ENCODE data around the gene COL4A2. TPM values are rescaled to one million over a fixed set of nuclear protein-coding genes. Genes with fewer than 3 reads are reported as not detected.
A peak's percentile ranks its signal among the peaks of the same experiment; 100 is the strongest.
"Not testable (repeated sequence)": the region's sequence is repeated elsewhere in the genome, so short reads cannot be mapped to it uniquely, and the experiment has no call there.

The COL4A2 gene
- total RNA-seq, 4 donors from 2014 or later: 43.0 to 72.7 (median 53.5) TPM

DNA sequence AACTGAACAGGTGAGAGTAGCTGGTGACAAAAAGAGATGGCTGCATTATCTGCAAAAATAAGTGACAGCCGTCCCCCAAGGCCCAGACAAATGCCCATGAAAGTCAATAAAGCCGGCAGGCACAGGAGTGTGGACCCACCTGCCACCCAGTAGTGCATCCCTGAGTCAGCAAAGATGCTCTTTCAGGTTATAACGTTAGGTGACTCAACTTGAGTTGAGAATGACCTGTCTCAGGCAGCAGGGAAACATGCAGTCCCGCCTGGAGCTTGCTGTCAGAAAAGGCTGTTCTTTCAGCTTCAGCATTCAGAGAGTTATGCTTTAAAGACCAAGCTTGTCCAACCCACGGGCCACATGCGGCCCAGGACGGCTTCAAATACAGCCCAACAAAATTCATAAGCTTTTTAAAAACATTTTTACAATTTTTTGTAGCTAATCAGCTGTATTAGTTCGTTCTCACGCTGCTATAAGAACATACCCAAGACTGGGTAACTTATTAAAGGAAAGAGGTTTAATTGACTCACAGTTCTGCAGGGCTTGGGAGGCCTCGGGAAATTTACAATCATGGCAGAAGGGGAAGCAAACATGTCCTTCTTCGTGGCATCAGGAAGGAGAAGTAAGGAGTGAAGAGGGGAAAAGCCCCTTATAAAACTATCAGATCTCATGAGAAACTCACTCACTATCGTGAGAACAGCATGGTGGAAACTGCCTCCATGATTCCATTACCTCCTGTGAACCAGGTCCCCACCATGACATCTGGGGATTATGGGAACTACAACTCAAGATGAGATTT is 144.1 kb downstream of the COL4A2 start:
- WGBS: 89% methylated on average over 9 of the region's 12 CpGs

DNA sequence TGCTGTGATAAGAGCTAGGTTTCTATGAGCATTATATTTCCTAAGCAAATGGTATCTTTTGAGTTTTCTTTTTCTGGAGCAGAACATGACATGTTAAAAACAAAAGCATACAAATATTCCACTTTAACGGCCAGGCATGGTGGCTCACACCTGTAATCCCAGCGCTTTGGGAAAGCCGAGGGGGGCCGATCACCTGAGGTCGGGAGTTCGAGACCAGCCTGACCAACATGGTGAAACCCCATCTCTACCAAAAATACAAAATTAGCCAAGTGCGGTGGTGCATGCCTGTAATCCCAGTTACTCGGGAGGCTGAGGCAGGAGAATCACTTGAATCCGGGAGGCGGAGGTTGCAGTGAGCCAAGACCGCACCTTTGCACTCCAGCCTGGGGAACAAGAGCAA is 146.0 kb downstream of the COL4A2 start:
- H3K27ac ChIP-seq, H3K4me1 ChIP-seq, H3K36me3 ChIP-seq, H3K27me3 ChIP-seq, H3K4me3 ChIP-seq, H3K9me3 ChIP-seq: not testable (repeated sequence)
- WGBS: 94% methylated on average over 11 of the region's 11 CpGs
- peak in 1 of 2 donors; percentile 21 for DNase-seq (ENCODE audit: low spot score in 2 of 2)

More for the DNA sequence above, 144.1 kb downstream of the COL4A2 start:
- no peaks in the 10 kb centered on the region for H3K27me3 ChIP-seq
- H3K9me3 ChIP-seq: no peaks in the 10 kb centered on the region
- H3K36me3 ChIP-seq: peaks cover 10% of the 10 kb centered on the region
- no peak for DNase-seq (ENCODE audit: low spot score in 2 of 2)
- TF ChIP-seq, protein P1, sequence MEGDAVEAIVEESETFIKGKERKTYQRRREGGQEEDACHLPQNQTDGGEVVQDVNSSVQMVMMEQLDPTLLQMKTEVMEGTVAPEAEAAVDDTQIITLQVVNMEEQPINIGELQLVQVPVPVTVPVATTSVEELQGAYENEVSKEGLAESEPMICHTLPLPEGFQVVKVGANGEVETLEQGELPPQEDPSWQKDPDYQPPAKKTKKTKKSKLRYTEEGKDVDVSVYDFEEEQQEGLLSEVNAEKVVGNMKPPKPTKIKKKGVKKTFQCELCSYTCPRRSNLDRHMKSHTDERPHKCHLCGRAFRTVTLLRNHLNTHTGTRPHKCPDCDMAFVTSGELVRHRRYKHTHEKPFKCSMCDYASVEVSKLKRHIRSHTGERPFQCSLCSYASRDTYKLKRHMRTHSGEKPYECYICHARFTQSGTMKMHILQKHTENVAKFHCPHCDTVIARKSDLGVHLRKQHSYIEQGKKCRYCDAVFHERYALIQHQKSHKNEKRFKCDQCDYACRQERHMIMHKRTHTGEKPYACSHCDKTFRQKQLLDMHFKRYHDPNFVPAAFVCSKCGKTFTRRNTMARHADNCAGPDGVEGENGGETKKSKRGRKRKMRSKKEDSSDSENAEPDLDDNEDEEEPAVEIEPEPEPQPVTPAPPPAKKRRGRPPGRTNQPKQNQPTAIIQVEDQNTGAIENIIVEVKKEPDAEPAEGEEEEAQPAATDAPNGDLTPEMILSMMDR (IDR thresholded peaks at IDR 0.05): no peak
- no peak for TF ChIP-seq POLR2A (IDR thresholded peaks at IDR 0.05)
- TF ChIP-seq EP300 (IDR thresholded peaks at IDR 0.05): no peak
- no peak for TF ChIP-seq POLR2AphosphoS5 (IDR thresholded peaks at IDR 0.05)
- H3K4me1 ChIP-seq: peaks cover 4% of the 10 kb centered on the region
- H3K4me3 ChIP-seq: no peak overlapping the region
- no peak overlapping the region for H3K27ac ChIP-seq

DNA sequence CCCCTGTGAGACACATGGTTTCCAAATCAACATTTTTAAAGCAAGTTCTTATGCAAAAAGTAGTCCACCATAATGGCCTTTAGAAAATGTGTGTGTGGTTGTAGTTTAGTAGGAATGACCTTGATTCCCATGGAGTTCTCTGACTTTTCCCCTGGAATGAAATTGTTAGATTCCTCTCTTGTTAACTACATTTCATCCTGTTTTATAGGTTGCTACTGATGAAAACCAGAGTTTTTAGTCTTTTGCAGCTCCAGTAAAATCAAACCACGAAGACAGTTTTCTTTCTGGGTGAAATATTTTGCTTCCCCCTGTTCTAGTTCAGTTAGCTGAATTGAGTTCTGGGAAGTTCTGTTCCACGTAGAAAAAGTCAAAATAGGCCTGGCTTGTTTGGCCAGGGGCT is 146.7 kb downstream of the COL4A2 start:
- H3K4me1 ChIP-seq: peaks cover 4% of the 10 kb centered on the region
- WGBS: 70% methylated on average over 2 of the region's 2 CpGs
- no peak overlapping the region for H3K27ac ChIP-seq
- no peaks in the 10 kb centered on the region for H3K27me3 ChIP-seq
- TF ChIP-seq POLR2A (IDR thresholded peaks at IDR 0.05): no peak
- TF ChIP-seq, protein P1 (IDR thresholded peaks at IDR 0.05): no peak
- TF ChIP-seq POLR2AphosphoS5 (IDR thresholded peaks at IDR 0.05): no peak
- no peak for TF ChIP-seq EP300 (IDR thresholded peaks at IDR 0.05)
- no peak for DNase-seq (ENCODE audit: low spot score in 2 of 2)
- H3K36me3 ChIP-seq: peaks cover 9% of the 10 kb centered on the region
- no peak overlapping the region for H3K4me3 ChIP-seq
- H3K9me3 ChIP-seq: no peaks in the 10 kb centered on the region

DNA sequence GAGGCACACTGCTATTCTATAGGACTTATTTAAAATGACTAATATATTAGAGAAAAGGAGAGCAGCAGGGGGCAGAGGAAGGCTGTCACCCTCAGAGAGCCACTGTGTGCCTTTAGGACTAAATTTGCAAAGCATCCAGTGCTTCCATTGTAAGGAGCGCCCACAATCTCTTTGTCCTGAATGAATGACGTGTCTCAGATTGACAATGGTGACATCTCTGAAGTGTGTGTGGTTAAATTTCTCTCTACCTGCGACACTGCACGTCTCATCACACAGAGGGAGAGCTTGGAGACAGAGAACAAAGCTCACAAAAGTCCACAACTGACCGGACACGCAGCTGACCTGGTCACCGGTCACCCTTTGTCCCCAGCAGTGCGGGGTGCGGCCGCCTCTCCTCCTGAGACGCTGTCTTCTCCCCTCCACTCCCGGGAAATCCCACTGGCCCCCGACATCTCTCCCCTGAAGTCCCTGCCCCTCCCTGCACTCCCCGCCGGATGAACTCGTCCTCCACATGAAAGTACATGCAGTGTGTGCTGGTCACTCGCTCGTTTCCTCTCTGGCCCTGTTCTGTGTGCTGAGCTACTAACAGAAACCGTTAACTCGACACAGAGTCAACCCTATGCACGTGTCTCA is 147.3 kb downstream of the COL4A2 start:
- WGBS: 85% methylated on average over 21 of the region's 21 CpGs
- H3K27me3 ChIP-seq: no peaks in the 10 kb centered on the region
- DNase-seq (ENCODE audit: low spot score in 2 of 2): peak in 1 of 2 donors; percentile 62
- H3K27ac ChIP-seq: no peak overlapping the region
- no peak overlapping the region for H3K4me3 ChIP-seq
- H3K9me3 ChIP-seq: no peaks in the 10 kb centered on the region
- H3K36me3 ChIP-seq: peaks cover 11% of the 10 kb centered on the region
- TF ChIP-seq POLR2A (IDR thresholded peaks at IDR 0.05) (no peak), EP300 (IDR thresholded peaks at IDR 0.05) (no peak), POLR2AphosphoS5 (IDR thresholded peaks at IDR 0.05) (no peak)
- TF ChIP-seq, protein P1 (IDR thresholded peaks at IDR 0.05): no peak
- H3K4me1 ChIP-seq: peaks cover 4% of the 10 kb centered on the region

DNA sequence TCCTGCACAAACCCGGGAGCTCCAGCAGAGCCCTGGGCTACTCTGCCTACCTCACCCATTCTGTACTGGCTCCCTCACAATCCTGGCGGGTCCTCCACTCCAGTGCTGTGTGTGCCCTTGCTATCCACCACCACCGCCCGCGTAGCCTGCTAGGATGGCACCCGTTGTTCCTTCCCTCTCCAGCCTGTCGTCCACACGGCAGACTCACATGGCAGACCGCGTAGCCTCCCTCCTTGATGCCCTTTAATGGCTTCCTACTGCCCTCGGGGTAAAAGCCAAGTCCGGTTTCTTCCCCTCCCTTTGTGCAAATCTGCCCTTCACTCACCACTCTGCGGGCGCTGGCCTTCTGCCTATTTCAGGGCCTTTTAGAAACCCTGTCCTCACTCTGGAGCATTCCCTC is 147.9 kb downstream of the COL4A2 start:
- Histone ChIP-seq H3K36me3 (peaks cover 14% of the 10 kb centered on the region), H3K4me3 (no peak overlapping the region), H3K4me1 (peaks cover 4% of the 10 kb centered on the region), H3K27ac (no peak overlapping the region), H3K9me3 (no peaks in the 10 kb centered on the region), H3K27me3 (no peaks in the 10 kb centered on the region)
- 86% methylated on average over 14 of the region's 14 CpGs for WGBS
- TF ChIP-seq POLR2A (IDR thresholded peaks at IDR 0.05) (no peak), POLR2AphosphoS5 (IDR thresholded peaks at IDR 0.05) (no peak), EP300 (IDR thresholded peaks at IDR 0.05) (no peak)
- TF ChIP-seq, protein P1 (IDR thresholded peaks at IDR 0.05): no peak
- DNase-seq (ENCODE audit: low spot score in 2 of 2): no peak

All from suprapubic skin (tissue), 4 donors.